AG04450 (cell line): ENCODE measurements around the gene ACBD6. TPM values are rescaled to one million over a fixed set of nuclear protein-coding genes. Genes with fewer than 3 reads are reported as not detected.

Experiments
- CTCF ChIA-PET: fragments of 300-600, 350-600 bp; formaldehyde crosslinking; extraction: SDS; loops from one replicate; lab custom pipeline; 2022; ENCODE audit warnings: antibody characterized with exemption, inconsistent platforms; lab: Charles Lee
- POLR2A ChIA-PET: fragments of 350-600 bp; formaldehyde crosslinking; extraction: SDS; loops from one replicate; lab custom pipeline; 2021; ENCODE audit warnings: antibody characterized with exemption, inconsistent platforms; lab: Yijun Ruan, JAX
- DNase-seq: peaks from one replicate; pipeline ENCODE4 v3.0.0-alpha.2; 2011; ENCODE audit warnings: low read depth, low spot score
- H3K27ac ChIP-seq: one replicate; pipeline ENCODE4 v1.5.1; 2012; ENCODE audit warnings: low read depth, low read length, control low read depth
- H3K27me3 ChIP-seq: one replicate; pipeline ENCODE4 v1.6.0; 2012; ENCODE audit warnings: low read length; ENCODE audit not compliant: control insufficient read depth, insufficient read depth
- H3K4me3 ChIP-seq: 2 replicates; pipeline ENCODE4 v1.5.1; 2011; ENCODE audit warnings: mild to moderate bottlenecking, low read depth, low read length, control low read depth
- H3K9me3 ChIP-seq: 2 replicates; pipeline ENCODE4 v1.5.1; 2012; ENCODE audit warnings: low read length; ENCODE audit not compliant: control insufficient read depth, insufficient read depth
- CTCF ChIP-seq: IDR thresholded peaks from 2 replicates; pipeline ENCODE4 v1.5.1; 2011; ENCODE audit warnings: low read depth, low read length, control low read depth, inconsistent platforms
- polyA plus RNA-seq: library from polyadenylated mRNA; depleted of rRNA; stranded (reverse); fragments of >200 nt; gene quantifications from 2 replicates; pipeline ENCODE4 v1.2.3, GENCODE V29; 2011; rRNA removed
- small RNA-seq: library from RNA; depleted of rRNA; stranded (forward); fragments of <200 nt; gene quantifications from one replicate; pipeline ENCODE3, GENCODE V24; 2012; ENCODE audit warnings: low read depth; ENCODE audit not compliant: insufficient read length

Gene ACBD6
- polyA plus RNA-seq, 1 experiment: 87.6 TPM

DNA sequence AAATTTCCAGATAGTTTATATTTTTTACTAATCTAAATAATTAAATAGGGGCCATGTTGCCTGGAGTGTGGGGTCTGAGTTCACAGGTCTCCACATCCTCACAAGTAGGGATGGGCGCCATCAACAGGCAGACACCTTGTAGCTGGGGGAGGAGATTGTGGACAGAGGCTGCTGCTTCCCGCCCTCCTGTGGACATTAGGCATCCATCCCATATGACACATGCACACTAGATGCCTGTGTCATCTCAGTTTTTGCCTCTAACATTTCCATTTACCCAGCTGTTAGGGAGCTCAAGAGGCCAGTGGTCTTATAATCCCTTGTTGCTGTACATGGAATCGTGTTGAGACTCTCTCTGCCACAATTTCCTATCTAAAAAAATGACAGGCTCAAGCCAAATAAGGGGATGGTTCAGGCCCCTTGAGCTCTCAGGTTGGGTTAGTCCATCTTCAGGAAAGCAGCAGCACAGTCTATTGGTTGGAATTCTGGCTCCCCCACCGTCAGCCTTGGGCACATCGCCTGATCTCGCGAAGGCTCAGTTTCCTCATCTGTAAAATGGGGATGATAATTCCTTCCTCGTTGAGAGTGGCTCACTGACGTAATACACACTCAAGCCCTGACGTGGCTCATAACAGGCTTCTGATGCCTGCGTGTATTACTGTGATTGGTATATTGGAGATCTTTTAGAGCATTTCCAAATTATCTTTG lies 258.7 kb downstream of the ACBD6 start:
- ChIA-PET CTCF (interaction anchor here (0.6 to 1.5 kb wide), 2 partner anchors 9 to 272 kb away, joined by 3 to 6 read pairs; no protein-coding TSS in a partner anchor), POLR2A (no interaction called here)
- DNase-seq: no peak
- Histone ChIP-seq H3K4me3 (no peak overlapping the region), H3K27ac (no peak overlapping the region), H3K9me3 (no peaks in the 10 kb centered on the region; the same call in 1 of the 2 replicates), H3K27me3 (peaks cover 54% of the 10 kb centered on the region)
- TF ChIP-seq CTCF: no peak

DNA sequence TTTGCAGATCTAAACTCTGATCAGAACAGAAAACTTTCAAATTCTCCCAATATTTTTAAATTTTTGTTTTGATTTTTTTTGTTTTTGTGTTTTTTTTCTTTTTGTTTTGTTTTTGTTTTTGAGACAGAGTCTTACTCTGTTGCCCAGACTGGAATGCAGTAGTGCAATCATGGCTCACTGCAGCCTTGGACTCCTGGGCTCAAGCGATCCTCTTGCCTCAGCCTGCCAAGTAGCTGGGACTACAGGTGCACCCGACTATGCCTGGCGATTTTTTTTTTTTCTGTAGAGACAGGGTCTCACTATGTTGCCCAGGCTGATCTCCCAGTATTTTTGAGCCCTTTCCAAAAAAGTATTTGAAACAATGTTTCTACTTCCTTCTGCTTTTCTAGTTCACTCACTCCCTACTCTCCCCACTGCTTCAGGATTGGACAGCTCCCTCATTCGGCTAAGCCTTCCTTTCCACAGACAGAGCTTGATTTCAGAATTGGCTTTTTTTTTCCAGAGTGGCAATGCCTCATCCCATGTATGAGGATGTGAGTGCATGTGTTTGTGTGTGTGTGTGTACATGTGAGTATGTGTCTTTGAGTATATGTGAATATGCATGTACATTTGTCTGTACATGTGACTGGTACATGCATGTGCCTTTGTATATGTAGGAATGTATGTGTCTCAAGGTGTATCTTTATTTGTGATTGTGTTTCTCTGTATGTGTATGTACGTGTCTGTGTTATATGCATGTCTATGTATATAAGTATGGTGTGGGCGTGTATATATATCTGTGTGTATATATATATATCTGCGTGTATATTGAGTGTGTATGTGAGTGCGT lies 260.4 kb downstream of the ACBD6 start:
- peaks cover 65% of the 10 kb centered on the region for H3K27me3 ChIP-seq
- no peak for DNase-seq
- no peak overlapping the region for H3K4me3 ChIP-seq
- no peak for TF ChIP-seq CTCF
- no peaks in the 10 kb centered on the region; the same call in 1 of the 2 replicates for H3K9me3 ChIP-seq
- POLR2A ChIA-PET: interaction anchor here (0.6 kb wide), 2 partner anchors 237 to 847 kb away, joined by 4 to 11 read pairs; partner anchors contain the start of gene IER5
- CTCF ChIA-PET: interaction anchor here (2.6 kb wide), 1 partner anchor 11 kb away, joined by 14 read pairs; no protein-coding TSS in a partner anchor
- no peak overlapping the region for H3K27ac ChIP-seq

- Histone ChIP-seq H3K4me3 (no peak overlapping the region), H3K27me3 (peaks cover 84% of the 10 kb centered on the region), H3K9me3 (peaks cover 9% of the 10 kb centered on the region; the same call in 1 of the 2 replicates), H3K27ac (no peak overlapping the region)
- ChIA-PET POLR2A (interaction anchor here (0.6 kb wide), 1 partner anchor 13 kb away, joined by 3 read pairs; no protein-coding TSS in a partner anchor), CTCF (interaction anchor here (0.6 to 1.6 kb wide), 2 partner anchors 13 to 425 kb away, joined by 3 to 5 read pairs; no protein-coding TSS in a partner anchor)
- DNase-seq: no peak
- TF ChIP-seq CTCF: no peak
Observed at GRCh38 chr1:180239145-180240096, 263.0 kb downstream of the ACBD6 start.

DNA sequence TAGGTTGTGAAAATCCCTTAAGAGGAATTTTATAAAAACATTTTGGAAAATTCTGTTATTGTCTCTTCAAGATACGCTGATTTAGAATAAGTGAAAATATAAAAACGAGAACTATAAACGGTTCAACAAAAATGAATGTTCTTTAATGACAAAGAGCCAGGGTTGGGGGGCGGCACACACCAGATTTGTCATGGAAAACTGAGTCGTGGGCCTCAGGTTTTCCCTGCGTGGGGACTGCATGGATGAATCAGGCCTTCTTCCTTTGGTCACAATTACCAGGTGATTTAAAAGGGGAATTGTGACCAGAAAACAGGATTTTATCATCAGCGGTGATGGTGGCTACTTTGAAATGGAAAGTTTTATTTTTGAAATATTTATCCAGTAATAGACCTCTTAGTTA lies 263.7 kb downstream of the ACBD6 start:
- no peak for TF ChIP-seq CTCF
- peaks cover 10% of the 10 kb centered on the region; the same call in 1 of the 2 replicates for H3K9me3 ChIP-seq
- DNase-seq: no peak
- POLR2A ChIA-PET: no interaction called here
- CTCF ChIA-PET: interaction anchor here (1.6 kb wide), 1 partner anchor 14 kb away, joined by 5 read pairs; no protein-coding TSS in a partner anchor
- no peak overlapping the region for H3K4me3 ChIP-seq
- peaks cover 85% of the 10 kb centered on the region for H3K27me3 ChIP-seq
- H3K27ac ChIP-seq: no peak overlapping the region

Small RNA genes within 50 kb of the gene (small RNA-seq; reads per million reads assigned to genes)
- gene MIR3121 (not detected), gene RF00019 (not detected)

Other genes with a start within 250 kb of the ACBD6 start
- gene OVAAL, start 56.4 kb upstream of the ACBD6 start, polyA plus RNA-seq: not detected in 2 replicates
- 53.0 and 63.2 TPM in 2 replicates for gene XPR1, start 129.4 kb upstream of the ACBD6 start, polyA plus RNA-seq